Heart left ventricle (tissue), 13 donors: Measurements from ENCODE around the gene MBD1.

Source experiments
- CTCF ChIP-seq, 12 donors: fragments of 200-600 bp; sonication (generic) in 4 of 12; IDR thresholded peaks; one replicate each; pipeline versions ENCODE4 v1.5.0 to v1.8.0; 2018 to 2022; ENCODE audit warnings: antibody characterized with exemption in 12 of 12, mild to moderate bottlenecking in 5 of 12
- POLR2A ChIP-seq, 2 donors: fragments of 450-650 bp; IDR thresholded peaks; one replicate each; pipeline ENCODE4 v1.6.1; 2017; ENCODE audit warnings: antibody characterized with exemption in 2 of 2, mild to moderate bottlenecking in 2 of 2, moderate library complexity in 2 of 2
- donor health status: ischemic (EF 13 %, LVEDD 7.1; RV severe dilation, severe dysfunction).
- donor health status: DM: no; HTN: yes; CAD: no.
- donor health status: DM: no; HTN: no; CAD: no.
- donor health status: ischemic (EF 25% LVEDD 6.9; RV normal size, moderate dysfunction).
- donor health status: ischemic (EF 25% LVEDD 5.7; RV mildly dilated, moderate dysfunction).
- donor health status: ischemic (EF 35%, LVEDD 5.7; RV mildly dilated, moderate dysfunction).
- donor health status: nonischemic (EF 11% LVEDD 7.7; RV severe dilation, severe dysfunction).
- donor health status: DM: yes; HTN: yes; CAD: no.
- donor health status: PGD.
- donor health status: ischemic (EF 29% LVEDD 5.4; RV normal size, mild dysfunction).
- donor health status: nonischemic (EF 23%, LVEDD 6.1; RV moderate dilation, normal function).

GRCh38 chr18:50306944-50307343, 25.6 kb upstream of the MBD1 start:
- TF ChIP-seq POLR2A (IDR thresholded peaks at IDR 0.05) (no peak), CTCF (IDR thresholded peaks at IDR 0.05) (no peak)
